Mesendoderm (in vitro differentiated cells): ENCODE measurements around the gene RIIAD1.

Experiments used
- DNase-seq: peaks from one replicate; pipeline ENCODE4 v3.0.0; 2013
- H2AK5ac ChIP-seq: 2 replicates; pipeline ENCODE4 v1.6.1; 2013; ENCODE audit warnings: low read length, inconsistent platforms
- H2BK120ac ChIP-seq: 2 replicates; pipeline ENCODE4 v1.6.1; 2013; ENCODE audit warnings: low read depth, mild to moderate bottlenecking, low read length, moderate library complexity, mixed read lengths
- H2BK15ac ChIP-seq: replicated peaks from 2 replicates; pipeline ENCODE4 v1.6.1; 2013; ENCODE audit warnings: low read depth, mild to moderate bottlenecking, moderate library complexity
- H2BK5ac ChIP-seq: 2 replicates; pipeline ENCODE4 v1.6.1; 2013; ENCODE audit warnings: low read length, inconsistent platforms
- H3K18ac ChIP-seq: 2 replicates; pipeline ENCODE4 v1.6.1; 2013; ENCODE audit warnings: mild to moderate bottlenecking, low read length, mixed read lengths
- H3K23ac ChIP-seq: one replicate; pipeline ENCODE4 v1.6.1; 2013; ENCODE audit warnings: low read length
- H3K27ac ChIP-seq: 2 replicates; pipeline ENCODE4 v1.5.1; 2013; ENCODE audit warnings: low read depth, mild to moderate bottlenecking, inconsistent platforms, low read length, moderate library complexity
- H3K27me3 ChIP-seq: 2 replicates; pipeline ENCODE4 v1.6.1; 2013; ENCODE audit warnings: low read length, control low read depth, mild to moderate bottlenecking, inconsistent platforms; ENCODE audit not compliant: insufficient read depth, poor library complexity
- H3K36me3 ChIP-seq: 2 replicates; pipeline ENCODE4 v1.6.1; 2013; ENCODE audit warnings: low read length, inconsistent platforms; ENCODE audit not compliant: control insufficient read depth, insufficient read depth
- H3K4ac ChIP-seq: one replicate; pipeline ENCODE4 v1.6.1; 2013; ENCODE audit warnings: low read depth, mild to moderate bottlenecking, low read length, moderate library complexity
- H3K4me1 ChIP-seq: 2 replicates; pipeline ENCODE4 v1.6.1; 2013; ENCODE audit warnings: low read depth, low read length, inconsistent platforms; ENCODE audit not compliant: control insufficient read depth
- H3K4me2 ChIP-seq: 2 replicates; pipeline ENCODE4 v1.6.1; 2013; ENCODE audit warnings: low read length
- H3K4me3 ChIP-seq: 2 replicates; pipeline ENCODE4 v1.5.1; 2013; ENCODE audit warnings: mild to moderate bottlenecking, low read length
- H3K56ac ChIP-seq: one replicate; pipeline ENCODE4 v1.6.1; 2013; ENCODE audit warnings: low read length
- H3K79me1 ChIP-seq: 2 replicates; pipeline ENCODE4 v1.6.1; 2013; ENCODE audit warnings: low read length, inconsistent platforms
- H3K79me2 ChIP-seq: 2 replicates; pipeline ENCODE4 v1.6.1; 2013; ENCODE audit warnings: mild to moderate bottlenecking, low read length; ENCODE audit not compliant: control insufficient read depth, insufficient read depth
- H3K9ac ChIP-seq: 2 replicates; pipeline ENCODE4 v1.6.1; 2013; ENCODE audit warnings: low read length, inconsistent platforms
- H4K5ac ChIP-seq: one replicate; pipeline ENCODE4 v1.6.1; 2013; ENCODE audit warnings: low read length
- H4K8ac ChIP-seq: one replicate; pipeline ENCODE4 v1.6.1; 2013; ENCODE audit warnings: low read depth, mild to moderate bottlenecking, control low read depth, low read length, moderate library complexity
- WGBS: extraction: QIAGEN DNeasy Blood & Tissue Kit; methylation state at CpG from one replicate; pipeline ENCODE4 v1.1.7; 2013; ENCODE audit warnings: low lambda C conversion rate, missing lambda C conversion rate; ENCODE audit not compliant: insufficient coverage; ENCODE audit errors: extremely low coverage; 5-methylcytosine and 5-hydroxymethylcytosine counted together

RIIAD1 gene

GRCh38 chr1:151741516-151741915, 20.2 kb downstream of the RIIAD1 start:
- H2BK15ac ChIP-seq = no peak overlapping the region
- no peak overlapping the region for H2BK5ac ChIP-seq
- H3K27ac ChIP-seq = no peak overlapping the region
- no peaks in the 10 kb centered on the region for H3K4me1 ChIP-seq
- no peaks in the 10 kb centered on the region for H3K79me1 ChIP-seq
- H2BK120ac ChIP-seq = no peak overlapping the region
- H4K5ac ChIP-seq = no peak overlapping the region
- no peak overlapping the region for H2AK5ac ChIP-seq
- no peaks in the 10 kb centered on the region for H3K79me2 ChIP-seq
- no peak overlapping the region for H3K4me2 ChIP-seq
- no peak overlapping the region for H3K56ac ChIP-seq
- H3K18ac ChIP-seq = no peak overlapping the region
- no peak overlapping the region for H4K8ac ChIP-seq
- no peak overlapping the region for H3K9ac ChIP-seq
- no CpG with 5 or more reads among the region's 4 CpGs for WGBS
- DNase-seq = no peak
- no peak overlapping the region for H3K4ac ChIP-seq
- H3K4me3 ChIP-seq = no peak overlapping the region
- no peak overlapping the region for H3K23ac ChIP-seq
- no peaks in the 10 kb centered on the region for H3K27me3 ChIP-seq
- no peaks in the 10 kb centered on the region for H3K36me3 ChIP-seq

- WGBS = no CpG with 5 or more reads among the region's 1 CpG
Measured at GRCh38 chr1:151756291-151756690, 35.0 kb downstream of the RIIAD1 start.

GRCh38 chr1:151759241-151759640, 37.9 kb downstream of the RIIAD1 start:
- Histone ChIP-seq H2BK120ac (no peak overlapping the region), H4K8ac (no peak overlapping the region), H3K4ac (no peak overlapping the region), H3K23ac (no peak overlapping the region), H3K27me3 (no peaks in the 10 kb centered on the region), H3K9ac (no peak overlapping the region), H3K27ac (no peak overlapping the region), H3K4me1 (peaks cover 2% of the 10 kb centered on the region), H2BK15ac (no peak overlapping the region), H3K4me2 (no peak overlapping the region), H3K79me2 (no peaks in the 10 kb centered on the region), H4K5ac (no peak overlapping the region), H3K79me1 (peaks cover 4% of the 10 kb centered on the region), H2BK5ac (no peak overlapping the region), H3K18ac (no peak overlapping the region), H3K36me3 (peaks cover 11% of the 10 kb centered on the region), H3K4me3 (no peak overlapping the region), H2AK5ac (no peak overlapping the region), H3K56ac (no peak overlapping the region)
- no peak for DNase-seq

More at GRCh38 chr1:151756291-151756690, 35.0 kb downstream of the RIIAD1 start:
- H3K56ac ChIP-seq = no peak overlapping the region
- no peak overlapping the region for H2BK15ac ChIP-seq
- no peaks in the 10 kb centered on the region for H3K79me2 ChIP-seq
- H2BK5ac ChIP-seq = no peak overlapping the region
- H3K79me1 ChIP-seq = no peaks in the 10 kb centered on the region
- no peak overlapping the region for H3K4me2 ChIP-seq
- H3K9ac ChIP-seq = no peak overlapping the region
- no peak overlapping the region for H3K27ac ChIP-seq
- no peaks in the 10 kb centered on the region for H3K4me1 ChIP-seq
- H3K4ac ChIP-seq = no peak overlapping the region
- H4K5ac ChIP-seq = no peak overlapping the region
- no peak overlapping the region for H2BK120ac ChIP-seq
- H3K36me3 ChIP-seq = peaks cover 7% of the 10 kb centered on the region
- H3K4me3 ChIP-seq = no peak overlapping the region
- DNase-seq = no peak
- no peak overlapping the region for H2AK5ac ChIP-seq
- no peak overlapping the region for H3K23ac ChIP-seq
- H4K8ac ChIP-seq = no peak overlapping the region
- H3K18ac ChIP-seq = no peak overlapping the region
- H3K27me3 ChIP-seq = no peaks in the 10 kb centered on the region

GRCh38 chr1:151760597-151761385, 39.5 kb downstream of the RIIAD1 start:
- no peak overlapping the region for H3K27ac ChIP-seq
- H3K23ac ChIP-seq = no peak overlapping the region
- H3K79me2 ChIP-seq = no peaks in the 10 kb centered on the region
- H3K4me1 ChIP-seq = peaks cover 2% of the 10 kb centered on the region
- no peak overlapping the region for H4K8ac ChIP-seq
- H2BK15ac ChIP-seq = no peak overlapping the region
- no peak overlapping the region for H4K5ac ChIP-seq
- H3K4me2 ChIP-seq = no peak overlapping the region
- H3K4ac ChIP-seq = no peak overlapping the region
- no peak overlapping the region for H2AK5ac ChIP-seq
- peaks cover 4% of the 10 kb centered on the region for H3K79me1 ChIP-seq
- H2BK120ac ChIP-seq = no peak overlapping the region
- no peaks in the 10 kb centered on the region for H3K27me3 ChIP-seq
- H3K56ac ChIP-seq = no peak overlapping the region
- DNase-seq = no peak
- no peak overlapping the region for H3K18ac ChIP-seq
- no peak overlapping the region for H2BK5ac ChIP-seq
- peaks cover 11% of the 10 kb centered on the region for H3K36me3 ChIP-seq
- H3K4me3 ChIP-seq = no peak overlapping the region
- WGBS = no CpG with 5 or more reads among the region's 7 CpGs
- no peak overlapping the region for H3K9ac ChIP-seq

- H3K4me1 ChIP-seq = peaks cover 2% of the 10 kb centered on the region
Measured at GRCh38 chr1:151762941-151763921, 41.9 kb downstream of the RIIAD1 start, which contains the start of gene MRPL9. Gene MRPL9 (minus strand): TSS chr1:151763496. CDS start chr1:151763479, 17 bp downstream.

More at GRCh38 chr1:151762941-151763921, 41.9 kb downstream of the RIIAD1 start, which contains the start of gene MRPL9:
- no peaks in the 10 kb centered on the region for H3K27me3 ChIP-seq
- H3K9ac ChIP-seq = peak within 1 kb of the TSS; percentile 93
- DNase-seq = peak; percentile 88
- peak within 1 kb of the TSS; percentile 89 for H3K4ac ChIP-seq
- peak within 1 kb of the TSS; percentile 65 for H2BK5ac ChIP-seq
- peak within 1 kb of the TSS; percentile 97 for H3K4me3 ChIP-seq
- peaks cover 4% of the 10 kb centered on the region for H3K79me1 ChIP-seq
- H3K23ac ChIP-seq = no peak within 1 kb of the TSS
- H4K8ac ChIP-seq = peak within 1 kb of the TSS; percentile 88
- no peaks in the 10 kb centered on the region for H3K79me2 ChIP-seq
- H3K18ac ChIP-seq = peak within 1 kb of the TSS; percentile 92
- no CpG with 5 or more reads among the region's 68 CpGs for WGBS
- H3K36me3 ChIP-seq = peaks cover 8% of the 10 kb centered on the region
- peak within 1 kb of the TSS; percentile 42 for H3K27ac ChIP-seq
- H3K4me2 ChIP-seq = peak within 1 kb of the TSS; percentile 84
- H2AK5ac ChIP-seq = no peak within 1 kb of the TSS
- H4K5ac ChIP-seq = peak within 1 kb of the TSS; percentile 100
- H2BK15ac ChIP-seq = no peak within 1 kb of the TSS
- no peak within 1 kb of the TSS for H2BK120ac ChIP-seq
- H3K56ac ChIP-seq = peak within 1 kb of the TSS; percentile 97
